ENCODE measurements around the gene PCDH1. TPM values are rescaled to one million over a fixed set of nuclear protein-coding genes. Genes with fewer than 3 reads are reported as not detected.
"Not testable (repeated sequence)": the region's sequence is repeated elsewhere in the genome, so short reads cannot be mapped to it uniquely, and the experiment has no call there.

PCDH1 gene
- total RNA-seq, 1 donor from 2014 or later, result 9.9 TPM

GRCh38 chr5:141834331-141834730 lies 43.9 kb downstream of the PCDH1 start:
- DNase-seq (ENCODE audit: low spot score), result no peak

GRCh38 chr5:141832131-141832530 lies 46.1 kb downstream of the PCDH1 start:
- no peak for DNase-seq (ENCODE audit: low spot score)

- DNase-seq (ENCODE audit: low spot score), result no peak
These were observed 50.0 kb downstream of the PCDH1 start for GRCh38 chr5:141828162-141828561.

- DNase-seq (ENCODE audit: low spot score), result peak; percentile 57
These were observed 51.5 kb downstream of the PCDH1 start for GRCh38 chr5:141826674-141827073.

- DNase-seq (ENCODE audit: low spot score), result no peak
These were observed 52.2 kb downstream of the PCDH1 start for GRCh38 chr5:141825791-141826560.

- DNase-seq (ENCODE audit: low spot score), result no peak
These were observed 53.0 kb downstream of the PCDH1 start for GRCh38 chr5:141825241-141825671.

GRCh38 chr5:141824717-141825116 lies 53.5 kb downstream of the PCDH1 start:
- no peak for DNase-seq (ENCODE audit: low spot score)

- DNase-seq (ENCODE audit: low spot score), result no peak
These were observed 55.2 kb downstream of the PCDH1 start for GRCh38 chr5:141823056-141823455.

- peak; percentile 68 for DNase-seq (ENCODE audit: low spot score)
These were observed 56.1 kb downstream of the PCDH1 start for GRCh38 chr5:141822144-141822543.

- peak; percentile 89 for DNase-seq (ENCODE audit: low spot score)
These were observed 56.7 kb downstream of the PCDH1 start for GRCh38 chr5:141821430-141821925.

- not testable (repeated sequence) for DNase-seq (ENCODE audit: low spot score)
These were observed 57.5 kb downstream of the PCDH1 start for GRCh38 chr5:141820686-141821085.

GRCh38 chr5:141817631-141818030 lies 60.6 kb downstream of the PCDH1 start:
- DNase-seq (ENCODE audit: low spot score), result no peak

GRCh38 chr5:141816598-141817399 lies 61.4 kb downstream of the PCDH1 start:
- DNase-seq (ENCODE audit: low spot score), result no peak

GRCh38 chr5:141815796-141816180 lies 62.4 kb downstream of the PCDH1 start:
- no peak for DNase-seq (ENCODE audit: low spot score)

GRCh38 chr5:141815051-141815795 lies 63.0 kb downstream of the PCDH1 start:
- no peak for DNase-seq (ENCODE audit: low spot score)

GRCh38 chr5:141814064-141814964 lies 63.9 kb downstream of the PCDH1 start:
- no peak for DNase-seq (ENCODE audit: low spot score)

GRCh38 chr5:141812512-141812911 lies 65.7 kb downstream of the PCDH1 start:
- no peak for DNase-seq (ENCODE audit: low spot score)

- DNase-seq (ENCODE audit: low spot score), result no peak
These were observed 66.7 kb downstream of the PCDH1 start for GRCh38 chr5:141811287-141812155.

GRCh38 chr5:141810702-141811101 lies 67.5 kb downstream of the PCDH1 start:
- DNase-seq (ENCODE audit: low spot score), result no peak

All from umbilical cord (tissue), 2 donors.